ENCODE measurements around the gene LSP1.

GRCh38 chr11:1828542-1828941 lies 24.3 kb upstream of the LSP1 start:
- no peak for TF ChIP-seq ZNF565 (CRISPR knock-in tag; conservative IDR thresholded peaks at IDR 0.05; ENCODE audit: low read depth)
- TF ChIP-seq ZNF8 (CRISPR knock-in tag; IDR thresholded peaks at IDR 0.05): no peak
- TF ChIP-seq PATZ1 (CRISPR knock-in tag; IDR thresholded peaks at IDR 0.05; ENCODE audit: borderline replicate concordance): no peak
- TF ChIP-seq RARB (CRISPR knock-in tag; IDR thresholded peaks at IDR 0.05): no peak
- TF ChIP-seq ISL1 (CRISPR knock-in tag; IDR thresholded peaks at IDR 0.05): no peak
- no peak for TF ChIP-seq ZC3H10 (CRISPR knock-in tag; IDR thresholded peaks at IDR 0.05)
- no peak for TF ChIP-seq GLIS3 (CRISPR knock-in tag; IDR thresholded peaks at IDR 0.05)
- no peak for TF ChIP-seq ZFP3 (CRISPR knock-in tag; IDR thresholded peaks at IDR 0.05)
- no peak for TF ChIP-seq ZNF70 (CRISPR knock-in tag; IDR thresholded peaks at IDR 0.05)
- TF ChIP-seq ZFP30 (CRISPR knock-in tag; IDR thresholded peaks at IDR 0.05): no peak

All from SK-N-SH treated with all-trans-retinoic acid at 6 μM for 48 hours (cell line).